A673 (cell line): ENCODE results near the gene ZFYVE9. TPM values are rescaled to one million over a fixed set of nuclear protein-coding genes. Genes with fewer than 3 reads are reported as not detected.

Experiments
- BruUV-seq: library from RNA; stranded (reverse); fragments of 400-500 nt; replicated peaks from 2 replicates; lab custom pipeline; 2021; lab: Mats Ljungman, UMichigan
- CTCF ChIA-PET: fragments of 300-600 bp; sonication (Branson Sonifier 250); formaldehyde crosslinking; loops from one replicate; lab custom pipeline; 2022; ENCODE audit warnings: antibody characterized with exemption; lab: Charles Lee
- POLR2A ChIA-PET: fragments of 300-600 bp; sonication (Branson Sonifier 250); formaldehyde crosslinking; loops from one replicate; lab custom pipeline; 2022; ENCODE audit warnings: antibody characterized with exemption; ENCODE audit not compliant: low non-redundant PET; lab: Charles Lee
- DNase-seq: peaks from one replicate; pipeline ENCODE4 v3.0.0-alpha.2; 2015; ENCODE audit warnings: low spot score
- H3K27ac ChIP-seq: fragments of 200-600 bp; sonication (generic); 2 replicates; pipeline ENCODE4 v1.5.1; 2016; ENCODE audit warnings: mixed run types, low read depth, mild to moderate bottlenecking, mixed read lengths, antibody characterized with exemption, low read length; ENCODE audit not compliant: poor library complexity, severe bottlenecking
- H3K27me3 ChIP-seq: fragments of 200-600 bp; sonication (generic); replicated peaks from 2 replicates; pipeline ENCODE4 v1.6.1; 2017; ENCODE audit warnings: mixed run types, low read depth, mild to moderate bottlenecking, mixed read lengths, antibody characterized with exemption, low read length; ENCODE audit not compliant: insufficient read depth, poor library complexity
- H3K36me3 ChIP-seq: fragments of 200-600 bp; sonication (generic); 2 replicates; pipeline ENCODE4 v1.6.1; 2016; ENCODE audit warnings: mixed run types, mild to moderate bottlenecking, mixed read lengths, antibody characterized with exemption, low read length; ENCODE audit not compliant: insufficient read depth, poor library complexity, severe bottlenecking
- H3K4me1 ChIP-seq: fragments of 200-600 bp; sonication (generic); 2 replicates; pipeline ENCODE4 v1.6.1; 2017; ENCODE audit warnings: mixed run types, mild to moderate bottlenecking, mixed read lengths, antibody characterized with exemption, low read length; ENCODE audit not compliant: insufficient read depth, poor library complexity, severe bottlenecking
- H3K4me3 ChIP-seq: fragments of 200-600 bp; sonication (generic); 2 replicates; pipeline ENCODE4 v1.5.1; 2016; ENCODE audit warnings: low read depth, mixed run types, mild to moderate bottlenecking, mixed read lengths, low read length; ENCODE audit not compliant: poor library complexity, severe bottlenecking
- H3K9me3 ChIP-seq: fragments of 200-600 bp; sonication (generic); 2 replicates; pipeline ENCODE4 v1.6.1; 2016; ENCODE audit warnings: mixed run types, low read depth, mild to moderate bottlenecking, mixed read lengths, antibody characterized with exemption, low read length; ENCODE audit not compliant: poor library complexity, severe bottlenecking
- EZH2 ChIP-seq: fragments of 200-600 bp; sonication (generic); IDR thresholded peaks from 2 replicates; pipeline ENCODE4 v1.6.1; 2017; ENCODE audit warnings: borderline replicate concordance, low read depth, mild to moderate bottlenecking, mixed read lengths, antibody characterized with exemption, low read length; ENCODE audit not compliant: poor library complexity, severe bottlenecking
- intact Hi-C: fragments of 100-400 bp; cut with micrococcal nuclease; formaldehyde crosslinking; loops from one replicate; pipeline ENCODE4 v1.10.0; 2022; ENCODE audit not compliant: unreplicated experiment
- total RNA-seq: library from RNA; stranded (reverse); gene quantifications from 2 replicates; pipeline ENCODE4 v1.2.3, GENCODE V29; 2021
- TF ChIP-seq, protein P1 (sequence below): fragments of 300-800, 200-600 bp; sonication (generic); conservative IDR thresholded peaks from 2 replicates; pipeline ENCODE4 v1.5.1; 2017; ENCODE audit warnings: low read depth, mild to moderate bottlenecking, antibody characterized with exemption, low read length, moderate library complexity, mixed read lengths

ZFYVE9 gene
- total RNA-seq, 1 experiment from 2014 or later: 19.6 TPM

DNA sequence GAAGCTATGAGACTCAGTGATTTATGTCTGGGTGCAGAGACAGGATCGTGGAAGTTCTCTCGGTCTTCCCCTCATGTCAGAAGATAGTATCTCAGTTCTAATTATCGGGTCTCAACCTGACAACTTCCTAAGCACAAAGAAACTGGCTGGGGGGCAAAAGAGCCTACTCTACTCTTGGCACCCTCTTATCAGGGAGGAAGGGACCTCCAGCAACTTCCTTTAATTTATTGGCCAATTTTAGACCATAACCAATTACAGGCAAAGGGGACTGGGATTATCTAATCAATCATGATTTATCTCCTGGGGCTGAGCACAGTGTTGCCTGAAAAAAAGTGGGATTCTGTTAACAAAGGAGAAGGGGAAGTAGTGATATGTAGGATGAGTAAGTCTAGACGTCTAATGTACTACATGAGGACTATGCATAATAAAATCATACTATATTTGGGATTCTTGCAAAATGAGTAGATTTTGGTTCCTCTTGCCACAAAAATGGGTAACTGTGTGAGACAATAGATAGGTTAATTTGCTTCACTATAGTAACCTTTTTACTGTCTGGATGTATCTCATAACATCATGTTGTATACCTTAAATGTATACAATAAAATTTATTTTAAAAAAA is 98.8 kb downstream of the ZFYVE9 start:
- no peak for TF ChIP-seq EZH2
- TF ChIP-seq, protein P1, sequence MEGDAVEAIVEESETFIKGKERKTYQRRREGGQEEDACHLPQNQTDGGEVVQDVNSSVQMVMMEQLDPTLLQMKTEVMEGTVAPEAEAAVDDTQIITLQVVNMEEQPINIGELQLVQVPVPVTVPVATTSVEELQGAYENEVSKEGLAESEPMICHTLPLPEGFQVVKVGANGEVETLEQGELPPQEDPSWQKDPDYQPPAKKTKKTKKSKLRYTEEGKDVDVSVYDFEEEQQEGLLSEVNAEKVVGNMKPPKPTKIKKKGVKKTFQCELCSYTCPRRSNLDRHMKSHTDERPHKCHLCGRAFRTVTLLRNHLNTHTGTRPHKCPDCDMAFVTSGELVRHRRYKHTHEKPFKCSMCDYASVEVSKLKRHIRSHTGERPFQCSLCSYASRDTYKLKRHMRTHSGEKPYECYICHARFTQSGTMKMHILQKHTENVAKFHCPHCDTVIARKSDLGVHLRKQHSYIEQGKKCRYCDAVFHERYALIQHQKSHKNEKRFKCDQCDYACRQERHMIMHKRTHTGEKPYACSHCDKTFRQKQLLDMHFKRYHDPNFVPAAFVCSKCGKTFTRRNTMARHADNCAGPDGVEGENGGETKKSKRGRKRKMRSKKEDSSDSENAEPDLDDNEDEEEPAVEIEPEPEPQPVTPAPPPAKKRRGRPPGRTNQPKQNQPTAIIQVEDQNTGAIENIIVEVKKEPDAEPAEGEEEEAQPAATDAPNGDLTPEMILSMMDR: no peak
- no peaks in the 10 kb centered on the region for H3K27me3 ChIP-seq
- peak; percentile 50 for DNase-seq
- ChIA-PET POLR2A (no interaction called here), CTCF (no interaction called here)
- no TSS peak for BruUV-seq
- peaks cover 9% of the 10 kb centered on the region for H3K4me1 ChIP-seq
- H3K36me3 ChIP-seq: no peaks in the 10 kb centered on the region
- no peak overlapping the region for H3K4me3 ChIP-seq
- intact Hi-C loops: no loop called here
- H3K27ac ChIP-seq: no peak overlapping the region
- no peaks in the 10 kb centered on the region for H3K9me3 ChIP-seq

- TF ChIP-seq EZH2: no peak
- TF ChIP-seq, protein P1: no peak
- H3K27me3 ChIP-seq: no peaks in the 10 kb centered on the region
- no peaks in the 10 kb centered on the region for H3K9me3 ChIP-seq
- H3K27ac ChIP-seq: no peak overlapping the region
- no peak for DNase-seq
- H3K36me3 ChIP-seq: no peaks in the 10 kb centered on the region
- CTCF ChIA-PET: no interaction called here
- BruUV-seq: no TSS peak
- POLR2A ChIA-PET: no interaction called here
- H3K4me3 ChIP-seq: no peak overlapping the region
- H3K4me1 ChIP-seq: peaks cover 9% of the 10 kb centered on the region
- intact Hi-C loops: no loop called here
These were observed 101.5 kb downstream of the ZFYVE9 start for GRCh38 chr1:52243221-52243987.

DNA sequence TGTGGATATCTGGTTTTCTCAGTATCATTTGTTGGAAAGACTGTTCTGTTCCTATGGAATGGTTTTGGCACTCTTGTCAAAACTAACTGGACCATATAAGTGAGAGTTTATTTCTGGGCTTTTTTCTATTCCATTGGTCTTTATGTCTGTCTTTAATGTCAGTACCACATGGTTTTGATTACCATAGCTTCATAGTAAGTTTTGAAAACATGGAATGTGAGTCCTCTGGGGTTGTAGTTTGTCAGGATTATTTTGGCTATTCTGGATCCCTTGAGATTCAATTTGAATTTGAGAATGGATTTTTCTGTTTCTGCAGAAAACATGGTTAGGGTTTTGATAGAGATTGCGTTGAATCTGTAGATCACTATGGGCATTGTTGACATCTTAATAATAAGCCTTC is 107.9 kb downstream of the ZFYVE9 start:
- intact Hi-C loops: no loop called here
- CTCF ChIA-PET: no interaction called here

More for the DNA sequence above, 107.9 kb downstream of the ZFYVE9 start:
- POLR2A ChIA-PET: no interaction called here
- H3K36me3 ChIP-seq: no peaks in the 10 kb centered on the region
- no peaks in the 10 kb centered on the region for H3K9me3 ChIP-seq
- H3K27me3 ChIP-seq: no peaks in the 10 kb centered on the region
- TF ChIP-seq, protein P1: no peak
- TF ChIP-seq EZH2: no peak
- H3K4me1 ChIP-seq: no peaks in the 10 kb centered on the region
- BruUV-seq: no TSS peak
- H3K27ac ChIP-seq: no peak overlapping the region
- no peak for DNase-seq
- H3K4me3 ChIP-seq: no peak overlapping the region
